ENCODE data around the gene PASK. TPM values are rescaled to one million over a fixed set of nuclear protein-coding genes. Genes with fewer than 3 reads are reported as not detected.

PASK gene
- total RNA-seq, 4 donors from 2014 or later, result 1.6 to 6.5 (median 4.4) TPM

- Histone ChIP-seq H3K36me3 (peaks cover 0 to 100% of the 10 kb centered on the region in 2 donors), H3K27me3 (no peaks in the 10 kb centered on the region), H3K9me3 (no peaks in the 10 kb centered on the region), H3K27ac (no peak overlapping the region), H3K4me3 (no peak overlapping the region), H3K4me1 (peaks cover 0 to 4% (median 0%) of the 10 kb centered on the region in 3 donors)
- 54 to 88% methylated on average over 7 of the region's 8 CpGs for WGBS, 2 donors (ENCODE audit: low coverage in 1 of 2)
- TF ChIP-seq POLR2AphosphoS5 (IDR thresholded peaks at IDR 0.05) (no peak), CTCF (IDR thresholded peaks at IDR 0.05) (no peak), POLR2A (IDR thresholded peaks at IDR 0.05) (no peak), EP300 (IDR thresholded peaks at IDR 0.05) (no peak)
- no peak for ATAC-seq
Observed at GRCh38 chr2:241092677-241093076, 56.6 kb downstream of the PASK start.

DNA sequence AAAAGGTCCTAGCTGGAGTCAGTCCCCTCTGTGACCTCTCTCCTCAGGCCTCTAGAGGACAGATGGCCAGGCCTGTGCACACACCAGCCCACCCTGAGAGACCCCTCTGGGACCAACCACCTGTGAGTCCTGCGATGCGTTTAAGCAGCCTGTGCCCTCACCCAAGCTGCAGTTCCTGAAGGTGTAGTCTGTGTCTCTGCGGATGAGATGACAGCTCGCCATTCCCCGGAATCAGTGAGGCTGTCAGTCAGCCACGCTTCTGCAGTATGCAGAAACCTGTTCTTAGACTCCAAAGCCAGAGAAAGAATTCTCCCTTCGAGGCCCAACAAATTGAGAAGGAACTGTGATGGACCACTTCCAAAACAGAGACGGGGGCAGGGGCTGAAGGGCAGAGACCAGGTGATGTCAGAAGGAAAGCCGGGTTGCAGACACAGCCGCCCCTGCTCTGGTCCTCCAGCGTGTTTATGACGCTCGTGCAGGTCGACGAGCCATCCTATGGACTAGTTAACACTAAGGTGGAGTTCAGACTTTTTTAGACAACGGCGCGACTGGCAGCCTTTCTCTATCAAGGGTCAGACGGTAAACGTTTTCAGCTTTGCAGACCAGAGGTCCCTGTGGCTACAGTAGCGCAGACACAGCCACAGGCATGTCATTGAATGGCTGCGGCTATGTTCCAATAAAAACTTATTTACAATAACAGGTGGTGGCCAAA is 57.4 kb downstream of the PASK start:
- Histone ChIP-seq H3K4me1 (peaks cover 0 to 4% (median 0%) of the 10 kb centered on the region in 3 donors), H3K36me3 (peaks cover 0 to 100% of the 10 kb centered on the region in 2 donors), H3K27me3 (no peaks in the 10 kb centered on the region), H3K9me3 (no peaks in the 10 kb centered on the region), H3K4me3 (no peak overlapping the region), H3K27ac (no peak overlapping the region)
- ATAC-seq, result no peak
- TF ChIP-seq POLR2A (IDR thresholded peaks at IDR 0.05) (no peak), POLR2AphosphoS5 (IDR thresholded peaks at IDR 0.05) (no peak), EP300 (IDR thresholded peaks at IDR 0.05) (no peak), CTCF (IDR thresholded peaks at IDR 0.05) (no peak)
- WGBS, 2 donors (ENCODE audit: low coverage in 1 of 2), result 78 to 88% methylated on average over 8 to 12 of the region's 22 CpGs

DNA sequence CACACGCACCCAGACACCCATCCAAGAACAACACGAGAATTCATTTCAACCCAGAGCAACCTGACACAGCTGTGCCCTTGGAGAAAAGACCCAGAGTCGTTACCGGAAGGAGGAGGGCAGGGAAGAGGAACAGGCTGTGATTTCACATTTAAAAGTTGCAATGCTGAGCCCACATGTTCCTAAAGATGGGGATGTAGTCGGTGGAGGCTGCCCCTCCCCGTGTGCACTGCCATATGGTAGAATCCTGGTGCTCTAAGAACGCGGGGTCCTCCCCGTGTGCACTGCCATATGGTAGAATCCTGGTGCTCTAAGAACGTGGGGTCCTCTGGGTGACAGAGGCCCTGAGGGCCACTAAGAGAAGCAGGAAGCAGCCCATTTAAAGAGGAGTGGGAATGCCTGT is 58.1 kb downstream of the PASK start:
- TF ChIP-seq CTCF (IDR thresholded peaks at IDR 0.05) (no peak), POLR2AphosphoS5 (IDR thresholded peaks at IDR 0.05) (no peak)
- Histone ChIP-seq H3K4me3 (no peak overlapping the region), H3K36me3 (peaks cover 0 to 100% of the 10 kb centered on the region in 2 donors), H3K27me3 (no peaks in the 10 kb centered on the region), H3K9me3 (no peaks in the 10 kb centered on the region), H3K27ac (no peak overlapping the region), H3K4me1 (peaks cover 0 to 4% (median 0%) of the 10 kb centered on the region in 3 donors)
- no peak for ATAC-seq
- WGBS, 2 donors (ENCODE audit: low coverage in 1 of 2), result 46% methylated on average over 9 of the region's 10 CpGs; no CpG with 5 or more reads in 1 of the 2 donors

DNA sequence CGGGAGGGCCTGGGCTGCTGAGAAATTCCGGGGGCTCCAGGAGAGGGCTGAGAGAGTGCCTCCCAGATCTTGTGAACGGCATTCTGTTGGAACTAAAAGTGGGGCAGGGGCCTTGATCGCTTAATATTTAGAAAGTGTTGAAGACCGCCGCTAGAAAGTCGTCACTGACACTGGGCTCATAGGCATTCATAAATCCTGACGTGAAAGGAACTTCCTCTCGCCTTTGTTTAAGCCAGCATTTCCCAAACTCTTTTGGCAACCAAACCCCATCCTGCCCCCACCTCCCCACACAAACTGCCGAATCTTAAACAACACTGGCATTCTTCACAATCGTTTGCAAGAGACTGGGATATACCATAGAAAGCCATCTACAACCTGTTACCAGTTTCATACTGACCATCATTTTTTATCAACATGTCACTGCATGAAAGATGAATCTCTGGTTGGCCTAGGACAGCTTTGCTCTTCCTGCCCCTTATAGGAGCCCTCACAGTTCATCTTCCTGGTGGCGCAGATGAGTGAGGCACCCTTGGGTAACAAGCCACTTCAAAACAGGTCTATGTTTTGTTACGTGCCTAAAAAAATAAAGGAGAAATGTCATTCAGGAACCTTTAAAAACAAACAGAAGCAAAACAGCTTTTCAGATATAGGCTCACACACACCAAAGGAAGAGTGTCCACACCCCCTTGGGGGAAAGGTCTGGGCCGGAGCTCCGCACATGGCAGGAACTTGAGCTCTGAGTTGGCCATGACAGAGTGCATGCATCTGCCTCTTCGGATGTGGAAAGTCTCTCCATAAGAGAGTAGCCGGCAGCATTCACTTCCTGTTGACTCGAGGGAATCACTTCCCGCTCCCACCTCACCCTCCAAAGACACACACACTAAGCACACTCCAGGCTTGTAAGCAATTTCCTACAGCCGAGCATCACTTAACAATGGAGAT is 60.2 kb downstream of the PASK start:
- no peak overlapping the region for H3K4me3 ChIP-seq
- TF ChIP-seq CTCF (IDR thresholded peaks at IDR 0.05) (no peak), POLR2AphosphoS5 (IDR thresholded peaks at IDR 0.05) (no peak), EP300 (IDR thresholded peaks at IDR 0.05) (no peak), POLR2A (IDR thresholded peaks at IDR 0.05) (no peak)
- H3K27ac ChIP-seq, result peak overlapping the region in 1 of 4 donors; percentile 10
- whole genome bisulfite sequencing, 2 donors (ENCODE audit: low coverage in 1 of 2), result 73% methylated on average over 13 to 18 of the region's 20 CpGs
- H3K9me3 ChIP-seq, result no peaks in the 10 kb centered on the region
- H3K36me3 ChIP-seq, result peaks cover 0 to 96% of the 10 kb centered on the region in 2 donors
- no peaks in the 10 kb centered on the region for H3K27me3 ChIP-seq
- ATAC-seq, result no peak
- H3K4me1 ChIP-seq, result no peaks in the 10 kb centered on the region

Data from gastroesophageal sphincter (tissue), 4 donors.